Spleen (tissue), 7 donors: Measurements from ENCODE around the gene SZRD1.

ENCODE experiments used
- POLR2A ChIP-seq, 3 donors: fragments of 450-650 bp; IDR thresholded peaks; one replicate each; pipeline ENCODE4 v1.5.1; 2017; ENCODE audit warnings: antibody characterized with exemption in 3 of 3, mild to moderate bottlenecking in 1 of 3
- TF ChIP-seq, protein P1 (sequence below), 11 experiments: fragments of 200-600 bp in 7 of 11; fragments of 450-650 bp in 4 of 11; sonication (generic) in 4 of 11; IDR thresholded peaks in 8 of 11; conservative IDR thresholded peaks in 3 of 11; 1 replicate in 7 of 11; 2 replicates in 4 of 11; pipeline versions ENCODE4 v1.4.0 to v1.8.0; 2016 to 2021; ENCODE audit warnings: antibody characterized with exemption in 11 of 11, inconsistent platforms in 4 of 11, mild to moderate bottlenecking in 1 of 11
- donor health status: DM: no; HTN: no; CAD: no; lungs with moderate emphysema.
- donor health status: DM: no; HTN: no; CAD: no.
- donor health status: DM: no; HTN: no; CAD: no.

DNA sequence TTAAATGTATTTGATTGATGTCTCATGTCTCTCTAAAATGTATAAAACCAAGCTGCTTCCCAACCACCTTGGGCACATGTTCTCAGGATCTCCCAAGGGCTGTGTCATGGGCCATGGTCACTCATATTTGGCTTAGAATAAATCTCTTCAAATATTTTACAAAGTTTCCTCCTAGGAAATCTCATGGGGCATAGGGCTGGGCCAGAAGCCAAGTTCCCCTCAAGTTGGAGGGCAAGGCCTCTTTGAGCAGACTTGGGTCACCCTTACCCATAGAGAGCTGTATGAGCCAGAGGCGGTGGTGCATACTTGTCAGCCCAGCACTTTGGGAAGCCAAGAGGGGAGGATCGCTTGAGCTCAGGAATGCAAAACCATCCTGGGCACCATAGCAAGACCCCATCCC, 12.4 kb upstream of the SZRD1 start:
- TF ChIP-seq, protein P1, sequence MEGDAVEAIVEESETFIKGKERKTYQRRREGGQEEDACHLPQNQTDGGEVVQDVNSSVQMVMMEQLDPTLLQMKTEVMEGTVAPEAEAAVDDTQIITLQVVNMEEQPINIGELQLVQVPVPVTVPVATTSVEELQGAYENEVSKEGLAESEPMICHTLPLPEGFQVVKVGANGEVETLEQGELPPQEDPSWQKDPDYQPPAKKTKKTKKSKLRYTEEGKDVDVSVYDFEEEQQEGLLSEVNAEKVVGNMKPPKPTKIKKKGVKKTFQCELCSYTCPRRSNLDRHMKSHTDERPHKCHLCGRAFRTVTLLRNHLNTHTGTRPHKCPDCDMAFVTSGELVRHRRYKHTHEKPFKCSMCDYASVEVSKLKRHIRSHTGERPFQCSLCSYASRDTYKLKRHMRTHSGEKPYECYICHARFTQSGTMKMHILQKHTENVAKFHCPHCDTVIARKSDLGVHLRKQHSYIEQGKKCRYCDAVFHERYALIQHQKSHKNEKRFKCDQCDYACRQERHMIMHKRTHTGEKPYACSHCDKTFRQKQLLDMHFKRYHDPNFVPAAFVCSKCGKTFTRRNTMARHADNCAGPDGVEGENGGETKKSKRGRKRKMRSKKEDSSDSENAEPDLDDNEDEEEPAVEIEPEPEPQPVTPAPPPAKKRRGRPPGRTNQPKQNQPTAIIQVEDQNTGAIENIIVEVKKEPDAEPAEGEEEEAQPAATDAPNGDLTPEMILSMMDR (IDR thresholded peaks at IDR 0.05 in 8 of 11, conservative IDR thresholded peaks at IDR 0.05 in 3 of 11), result no peak
- no peak for TF ChIP-seq POLR2A (IDR thresholded peaks at IDR 0.05)
